Lower leg skin (tissue), 3 donors: ENCODE data around the gene LARP1.

Source experiments
- POLR2A ChIP-seq, 2 donors: fragments of 450-650 bp; IDR thresholded peaks; one replicate each; pipeline ENCODE4 v1.6.1; 2016 to 2017; ENCODE audit warnings: antibody characterized with exemption in 2 of 2, mild to moderate bottlenecking in 1 of 2, moderate library complexity in 1 of 2
- TF ChIP-seq, protein P1 (sequence below), 3 donors: fragments of 450-650 bp; IDR thresholded peaks; one replicate each; pipeline ENCODE4 v1.5.1; 2016; ENCODE audit warnings: antibody characterized with exemption in 3 of 3, mild to moderate bottlenecking in 3 of 3, moderate library complexity in 2 of 3

DNA sequence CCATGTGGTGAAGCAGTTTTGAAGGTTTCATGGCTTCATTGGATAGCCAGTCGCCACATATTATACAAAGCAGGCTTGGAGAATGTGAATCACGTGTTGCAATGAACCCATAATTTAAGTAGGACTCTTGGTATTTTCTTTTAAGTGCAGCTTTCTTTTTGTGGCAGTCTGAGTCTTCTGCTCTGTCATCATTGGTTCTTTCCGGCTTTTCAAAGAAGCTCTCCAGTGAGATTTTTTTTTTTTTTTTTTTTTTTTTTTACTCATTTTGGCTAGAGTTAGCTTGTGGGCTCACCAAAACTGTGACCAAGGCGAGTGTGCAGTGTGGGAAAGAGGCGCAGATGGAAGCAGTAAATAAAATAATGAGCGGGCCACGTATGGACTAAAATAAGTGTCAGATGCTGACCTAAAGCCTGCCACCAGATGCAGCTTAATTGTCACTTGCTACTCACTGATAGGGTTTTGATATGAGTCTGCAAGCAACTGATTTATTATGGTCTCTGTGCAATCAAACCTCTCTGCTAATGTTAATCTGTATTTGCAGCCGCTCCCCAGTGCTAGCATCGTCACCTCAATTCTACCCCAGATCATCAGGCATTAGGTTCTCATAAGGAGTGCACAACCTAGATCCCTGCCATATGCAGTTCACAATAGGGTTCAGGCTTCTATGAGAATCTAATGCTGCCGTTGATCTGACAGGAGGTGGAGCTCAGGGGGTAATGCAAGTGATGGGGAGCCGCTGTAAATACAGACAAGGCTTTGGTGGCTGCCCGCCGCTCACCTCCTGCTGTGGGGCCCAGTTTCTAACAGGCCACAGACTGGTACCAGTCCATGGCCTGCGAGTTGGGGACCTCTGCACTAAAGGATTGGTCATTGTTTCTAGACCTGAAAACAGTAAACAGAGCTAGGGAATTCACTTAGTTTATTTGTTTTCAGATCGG, 45.5 kb upstream of the LARP1 start:
- TF ChIP-seq, protein P1, sequence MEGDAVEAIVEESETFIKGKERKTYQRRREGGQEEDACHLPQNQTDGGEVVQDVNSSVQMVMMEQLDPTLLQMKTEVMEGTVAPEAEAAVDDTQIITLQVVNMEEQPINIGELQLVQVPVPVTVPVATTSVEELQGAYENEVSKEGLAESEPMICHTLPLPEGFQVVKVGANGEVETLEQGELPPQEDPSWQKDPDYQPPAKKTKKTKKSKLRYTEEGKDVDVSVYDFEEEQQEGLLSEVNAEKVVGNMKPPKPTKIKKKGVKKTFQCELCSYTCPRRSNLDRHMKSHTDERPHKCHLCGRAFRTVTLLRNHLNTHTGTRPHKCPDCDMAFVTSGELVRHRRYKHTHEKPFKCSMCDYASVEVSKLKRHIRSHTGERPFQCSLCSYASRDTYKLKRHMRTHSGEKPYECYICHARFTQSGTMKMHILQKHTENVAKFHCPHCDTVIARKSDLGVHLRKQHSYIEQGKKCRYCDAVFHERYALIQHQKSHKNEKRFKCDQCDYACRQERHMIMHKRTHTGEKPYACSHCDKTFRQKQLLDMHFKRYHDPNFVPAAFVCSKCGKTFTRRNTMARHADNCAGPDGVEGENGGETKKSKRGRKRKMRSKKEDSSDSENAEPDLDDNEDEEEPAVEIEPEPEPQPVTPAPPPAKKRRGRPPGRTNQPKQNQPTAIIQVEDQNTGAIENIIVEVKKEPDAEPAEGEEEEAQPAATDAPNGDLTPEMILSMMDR (IDR thresholded peaks at IDR 0.05) = no peak
- no peak for TF ChIP-seq POLR2A (IDR thresholded peaks at IDR 0.05)
